Astrocyte (in vitro differentiated cells and primary cell): ENCODE data around the gene KCNQ4. TPM values are rescaled to one million over a fixed set of nuclear protein-coding genes. Genes with fewer than 3 reads are reported as not detected.

ENCODE experiments used
- DNase-seq: peaks from one replicate; pipeline ENCODE4 v3.0.0-alpha.2; 2010; ENCODE audit warnings: low read depth
- FAIRE-seq: peaks from 2 replicates; lab custom pipeline; 2011; peaks lifted over from hg19 to GRCh38; lab: Jason Lieb, UNC
- H2AFZ ChIP-seq: 2 replicates; pipeline ENCODE4 v1.6.0; 2012; ENCODE audit warnings: low read depth, low read length, inconsistent platforms
- H3K27ac ChIP-seq: 2 replicates; pipeline ENCODE4 v1.5.1; 2011; ENCODE audit warnings: low read depth, low read length, inconsistent platforms
- H3K27me3 ChIP-seq: 2 replicates; pipeline ENCODE4 v1.6.0; 2011; ENCODE audit warnings: low read length, inconsistent platforms; ENCODE audit not compliant: insufficient read depth
- H3K36me3 ChIP-seq: 2 replicates; pipeline ENCODE4 v1.5.1; 2011; ENCODE audit warnings: low read length, inconsistent platforms; ENCODE audit not compliant: insufficient read depth
- H3K4me1 ChIP-seq: 2 replicates; pipeline ENCODE4 v1.5.1; 2011; ENCODE audit warnings: low read length, inconsistent platforms; ENCODE audit not compliant: insufficient read depth
- H3K4me2 ChIP-seq: 2 replicates; pipeline ENCODE4 v1.6.0; 2012; ENCODE audit warnings: low read length, inconsistent platforms
- H3K4me3 ChIP-seq: 2 replicates; pipeline ENCODE4 v1.5.1; 2011; ENCODE audit warnings: low read depth, mild to moderate bottlenecking, low read length, inconsistent platforms; ENCODE audit not compliant: insufficient read depth
- H3K79me2 ChIP-seq: 2 replicates; pipeline ENCODE4 v1.6.0; 2012; ENCODE audit warnings: mild to moderate bottlenecking, low read length, inconsistent platforms; ENCODE audit not compliant: insufficient read depth
- H3K9ac ChIP-seq: 2 replicates; pipeline ENCODE4 v1.6.0; 2012; ENCODE audit warnings: mild to moderate bottlenecking, low read length, inconsistent platforms
- H3K9me3 ChIP-seq: 2 replicates; pipeline ENCODE4 v1.5.1; 2012; ENCODE audit warnings: low read depth, mild to moderate bottlenecking, low read length, inconsistent platforms; ENCODE audit not compliant: insufficient read depth
- H4K20me1 ChIP-seq: 2 replicates; pipeline ENCODE4 v1.6.0; 2012; ENCODE audit warnings: low read length, inconsistent platforms; ENCODE audit not compliant: insufficient read depth
- H3K27ac Mint-ChIP-seq: one replicate; pipeline ENCODE4 v1.8.0; 2021; ENCODE audit warnings: mild to moderate bottlenecking, mixed read lengths; ENCODE audit not compliant: unreplicated experiment
- H3K27me3 Mint-ChIP-seq: one replicate; pipeline ENCODE4 v1.8.0; 2021; ENCODE audit warnings: low read depth, mixed read lengths; ENCODE audit not compliant: unreplicated experiment
- H3K36me3 Mint-ChIP-seq: one replicate; pipeline ENCODE4 v1.8.0; 2021; ENCODE audit warnings: low read depth, mixed read lengths; ENCODE audit not compliant: unreplicated experiment
- H3K4me1 Mint-ChIP-seq: one replicate; pipeline ENCODE4 v1.8.0; 2021; ENCODE audit warnings: low read depth, mixed read lengths; ENCODE audit not compliant: unreplicated experiment
- H3K4me3 Mint-ChIP-seq: one replicate; pipeline ENCODE4 v1.8.0; 2021; ENCODE audit warnings: mild to moderate bottlenecking, moderate library complexity, mixed read lengths; ENCODE audit not compliant: unreplicated experiment
- H3K9me3 Mint-ChIP-seq: one replicate; pipeline ENCODE4 v1.8.0; 2021; ENCODE audit warnings: mild to moderate bottlenecking, mixed read lengths; ENCODE audit not compliant: unreplicated experiment
- CTCF ChIP-seq: IDR thresholded peaks from 2 replicates; pipeline ENCODE4 v1.5.1; 2011; ENCODE audit warnings: low read depth, mild to moderate bottlenecking, inconsistent platforms, low read length, moderate library complexity; ENCODE audit not compliant: insufficient read depth
- EZH2 ChIP-seq: IDR thresholded peaks from 2 replicates; pipeline ENCODE4 v1.6.1; 2012; ENCODE audit warnings: mild to moderate bottlenecking, low read length, inconsistent platforms; ENCODE audit not compliant: insufficient read depth
- total RNA-seq: library from RNA; stranded (reverse); gene quantifications from 2 replicates; pipeline ENCODE4 v1.2.1, GENCODE V29; 2021

The KCNQ4 gene
- total RNA-seq, 1 donor from 2014 or later, result 0.89 TPM

GRCh38 chr1:40758004-40758403 lies 25.6 kb upstream of the KCNQ4 start:
- no peaks in the 10 kb centered on the region for H3K79me2 ChIP-seq
- Mint-ChIP-seq H3K4me1 (peaks cover 1% of the 10 kb centered on the region), H3K9me3 (no peaks in the 10 kb centered on the region), H3K27me3 (no peaks in the 10 kb centered on the region), H3K36me3 (peaks cover 14% of the 10 kb centered on the region), H3K27ac (no peak overlapping the region), H3K4me3 (no peak overlapping the region)
- H2AFZ ChIP-seq, result no peak overlapping the region
- no peak overlapping the region for H3K4me3 ChIP-seq
- H4K20me1 ChIP-seq, result peaks cover 30% of the 10 kb centered on the region
- H3K9me3 ChIP-seq, result no peaks in the 10 kb centered on the region
- peaks cover 47% of the 10 kb centered on the region for H3K36me3 ChIP-seq
- no peak overlapping the region for H3K4me2 ChIP-seq
- no peak for DNase-seq
- H3K4me1 ChIP-seq, result no peaks in the 10 kb centered on the region
- no peak overlapping the region for H3K9ac ChIP-seq
- no peak overlapping the region for H3K27ac ChIP-seq
- no peak for FAIRE-seq
- no peaks in the 10 kb centered on the region for H3K27me3 ChIP-seq
- TF ChIP-seq EZH2, result no peak
- TF ChIP-seq CTCF, result no peak

- peaks cover 16% of the 10 kb centered on the region for H3K36me3 Mint-ChIP-seq
- no peak for DNase-seq
- no peaks in the 10 kb centered on the region for H3K4me1 ChIP-seq
- no peak overlapping the region for H3K27ac Mint-ChIP-seq
- no peaks in the 10 kb centered on the region for H3K79me2 ChIP-seq
- no peak overlapping the region for H2AFZ ChIP-seq
- peaks cover 1% of the 10 kb centered on the region for H3K4me1 Mint-ChIP-seq
- H3K4me3 Mint-ChIP-seq, result no peak overlapping the region
- FAIRE-seq, result no peak
- no peaks in the 10 kb centered on the region for H3K27me3 ChIP-seq
- H3K36me3 ChIP-seq, result peaks cover 41% of the 10 kb centered on the region
- no peaks in the 10 kb centered on the region for H3K9me3 ChIP-seq
- no peak overlapping the region for H3K27ac ChIP-seq
- no peak overlapping the region for H3K9ac ChIP-seq
- TF ChIP-seq CTCF, result no peak
- TF ChIP-seq EZH2, result no peak
- peaks cover 30% of the 10 kb centered on the region for H4K20me1 ChIP-seq
- no peak overlapping the region for H3K4me2 ChIP-seq
- H3K4me3 ChIP-seq, result no peak overlapping the region
- no peaks in the 10 kb centered on the region for H3K27me3 Mint-ChIP-seq
- no peaks in the 10 kb centered on the region for H3K9me3 Mint-ChIP-seq
Observed at GRCh38 chr1:40758578-40759343, 24.8 kb upstream of the KCNQ4 start.

- Histone ChIP-seq H3K4me1 (no peaks in the 10 kb centered on the region), H3K4me3 (no peak overlapping the region), H3K36me3 (peaks cover 33% of the 10 kb centered on the region), H3K27me3 (no peaks in the 10 kb centered on the region), H3K9ac (no peak overlapping the region), H3K9me3 (no peaks in the 10 kb centered on the region), H2AFZ (no peak overlapping the region), H3K79me2 (no peaks in the 10 kb centered on the region), H3K27ac (no peak overlapping the region), H4K20me1 (peaks cover 31% of the 10 kb centered on the region), H3K4me2 (no peak overlapping the region)
- Mint-ChIP-seq H3K9me3 (no peaks in the 10 kb centered on the region), H3K4me1 (peaks cover 7% of the 10 kb centered on the region), H3K4me3 (no peak overlapping the region), H3K36me3 (peaks cover 20% of the 10 kb centered on the region), H3K27ac (no peak overlapping the region), H3K27me3 (no peaks in the 10 kb centered on the region)
- DNase-seq, result peak; percentile 16
- FAIRE-seq, result peak; percentile 59
- TF ChIP-seq CTCF, result no peak
- TF ChIP-seq EZH2, result no peak
Observed at GRCh38 chr1:40760984-40761383, 22.6 kb upstream of the KCNQ4 start.
